PC-9 (cell line): ENCODE measurements around the gene GLCCI1. TPM values are rescaled to one million over a fixed set of nuclear protein-coding genes. Genes with fewer than 3 reads are reported as not detected.

Experiments
- BruUV-seq: library from RNA; stranded (reverse); fragments of 400-500 nt; replicated peaks from 2 replicates; lab custom pipeline; 2021; lab: Mats Ljungman, UMichigan
- CTCF ChIA-PET: fragments of 300-600 bp; sonication (Branson Sonifier 250); formaldehyde crosslinking; loops from one replicate; lab custom pipeline; 2022; ENCODE audit warnings: antibody characterized with exemption; lab: Charles Lee
- POLR2A ChIA-PET: fragments of 300-600 bp; sonication (Branson Sonifier 250); formaldehyde crosslinking; loops from one replicate; lab custom pipeline; 2022; ENCODE audit warnings: antibody characterized with exemption; ENCODE audit not compliant: unreplicated experiment; lab: Charles Lee
- DNase-seq, 2 experiments: peaks; one replicate each; pipeline versions ENCODE4 v3.0.0 to v3.0.0-alpha.2; 2015 to 2022; ENCODE audit warnings: mixed read lengths in 1 of 2
- H2AFZ ChIP-seq: fragments of 200-600 bp; sonication (generic); 2 replicates; pipeline ENCODE4 v1.8.1; 2017; ENCODE audit warnings: antibody characterized with exemption
- H3F3A ChIP-seq: fragments of 200-600 bp; sonication (generic); 2 replicates; pipeline ENCODE4 v1.8.1; 2017; ENCODE audit warnings: antibody characterized with exemption, mild to moderate bottlenecking, low read depth; ENCODE audit not compliant: insufficient read depth
- H3K27ac ChIP-seq: fragments of 200-600 bp; sonication (generic); 2 replicates; pipeline ENCODE4 v1.6.1; 2016; ENCODE audit warnings: mixed run types
- H3K27me3 ChIP-seq: fragments of 200-600 bp; sonication (generic); 2 replicates; pipeline ENCODE4 v1.6.1; 2016; ENCODE audit warnings: low read depth, mixed run types; ENCODE audit not compliant: insufficient read depth
- H3K36me3 ChIP-seq: fragments of 200-600 bp; sonication (generic); 2 replicates; pipeline ENCODE4 v1.6.1; 2016; ENCODE audit warnings: low read depth, mixed run types
- H3K4me1 ChIP-seq: fragments of 200-600 bp; sonication (generic); replicated peaks from 2 replicates; pipeline ENCODE4 v1.6.1; 2016; ENCODE audit warnings: mixed run types; ENCODE audit not compliant: insufficient read depth
- H3K4me2 ChIP-seq: fragments of 200-600 bp; sonication (generic); 2 replicates; pipeline ENCODE4 v1.6.1; 2017; ENCODE audit warnings: mixed run types
- H3K4me3 ChIP-seq: fragments of 200-600 bp; sonication (generic); 2 replicates; pipeline ENCODE4 v1.6.1; 2016; ENCODE audit warnings: mixed run types
- H3K79me2 ChIP-seq: fragments of 200-600 bp; sonication (generic); 2 replicates; pipeline ENCODE4 v1.6.1; 2017; ENCODE audit warnings: low read depth, mixed run types
- H3K9me2 ChIP-seq: fragments of 200-600 bp; sonication (generic); 2 replicates; pipeline ENCODE4 v1.8.1; 2017; ENCODE audit warnings: mild to moderate bottlenecking; ENCODE audit not compliant: insufficient read depth
- H3K9me3 ChIP-seq: fragments of 200-600 bp; sonication (generic); 2 replicates; pipeline ENCODE4 v1.8.1; 2016; ENCODE audit warnings: low read depth; ENCODE audit not compliant: insufficient read depth
- H4K20me1 ChIP-seq: fragments of 200-600 bp; sonication (generic); 2 replicates; pipeline ENCODE4 v1.8.1; 2017; ENCODE audit not compliant: insufficient read depth
- EZH2 ChIP-seq: fragments of 200-600 bp; sonication (generic); IDR thresholded peaks from 2 replicates; pipeline ENCODE4 v1.8.0; 2017; ENCODE audit warnings: antibody characterized with exemption, low read depth
- intact Hi-C: fragments of 100-400 bp; cut with micrococcal nuclease; formaldehyde crosslinking; loops from one replicate; pipeline ENCODE4 v1.10.0; 2022; ENCODE audit not compliant: unreplicated experiment
- total RNA-seq: library from RNA; stranded (reverse); gene quantifications from 2 replicates; pipeline ENCODE4 v1.2.3, GENCODE V29; 2021
- TF ChIP-seq, protein P1 (sequence below): fragments of 200-600 bp; sonication (generic); conservative IDR thresholded peaks from 2 replicates; pipeline ENCODE4 v1.6.1; 2017; ENCODE audit warnings: mixed run types, antibody characterized with exemption, mild to moderate bottlenecking, moderate library complexity

Gene GLCCI1
- total RNA-seq, 1 experiment from 2014 or later: 42.1 TPM

DNA sequence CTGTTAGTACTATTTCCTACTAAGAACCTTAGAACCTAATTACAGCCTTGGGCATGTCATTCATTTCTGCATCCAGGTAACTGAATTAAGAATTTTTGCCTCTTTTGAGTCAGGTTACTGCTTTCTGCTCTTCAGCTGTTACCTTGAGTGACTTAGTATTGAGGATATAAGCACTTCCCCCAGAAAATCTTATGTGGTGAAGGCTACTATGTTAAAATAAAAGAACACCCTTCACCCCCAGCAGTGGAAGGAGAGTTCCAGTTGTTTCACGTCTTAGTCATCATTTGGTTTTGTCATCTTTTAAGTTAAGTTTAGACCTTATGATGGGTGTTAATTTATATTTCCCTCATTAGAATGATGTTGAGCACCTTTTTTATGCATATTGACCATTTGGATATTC is 82.8 kb downstream of the GLCCI1 start:
- no peaks in the 10 kb centered on the region for H3K9me2 ChIP-seq
- intact Hi-C loops: no loop called here
- POLR2A ChIA-PET: interaction anchor here (0.6 kb wide), 1 partner anchor 15 kb away, joined by 3 read pairs; no protein-coding TSS in a partner anchor

DNA sequence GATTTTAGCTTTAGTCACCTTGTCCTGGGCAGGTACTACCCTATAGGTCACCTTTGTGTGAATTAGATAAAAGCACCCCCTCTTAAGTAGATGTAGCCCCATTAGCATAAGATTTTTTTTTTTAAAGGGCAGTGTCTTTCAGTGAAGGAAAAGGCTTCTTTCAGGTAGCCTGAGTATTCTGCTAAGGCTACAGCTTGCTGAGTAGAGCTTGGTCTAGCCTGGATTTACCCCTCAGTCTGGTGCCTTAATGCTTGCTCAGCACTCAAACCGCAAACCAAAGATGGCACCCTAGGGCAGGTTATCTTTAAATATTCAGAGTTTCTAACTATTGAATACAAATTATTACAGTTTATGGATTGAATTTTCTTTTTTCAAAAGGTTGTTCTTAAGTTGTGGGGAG is 83.4 kb downstream of the GLCCI1 start:
- H3K9me2 ChIP-seq: no peaks in the 10 kb centered on the region
- POLR2A ChIA-PET: no interaction called here
- intact Hi-C loops: no loop called here
- peaks cover 4% of the 10 kb centered on the region; the same call in 1 of the 2 replicates for H3F3A ChIP-seq
- CTCF ChIA-PET: no interaction called here
- BruUV-seq: no TSS peak
- TF ChIP-seq, protein P1, sequence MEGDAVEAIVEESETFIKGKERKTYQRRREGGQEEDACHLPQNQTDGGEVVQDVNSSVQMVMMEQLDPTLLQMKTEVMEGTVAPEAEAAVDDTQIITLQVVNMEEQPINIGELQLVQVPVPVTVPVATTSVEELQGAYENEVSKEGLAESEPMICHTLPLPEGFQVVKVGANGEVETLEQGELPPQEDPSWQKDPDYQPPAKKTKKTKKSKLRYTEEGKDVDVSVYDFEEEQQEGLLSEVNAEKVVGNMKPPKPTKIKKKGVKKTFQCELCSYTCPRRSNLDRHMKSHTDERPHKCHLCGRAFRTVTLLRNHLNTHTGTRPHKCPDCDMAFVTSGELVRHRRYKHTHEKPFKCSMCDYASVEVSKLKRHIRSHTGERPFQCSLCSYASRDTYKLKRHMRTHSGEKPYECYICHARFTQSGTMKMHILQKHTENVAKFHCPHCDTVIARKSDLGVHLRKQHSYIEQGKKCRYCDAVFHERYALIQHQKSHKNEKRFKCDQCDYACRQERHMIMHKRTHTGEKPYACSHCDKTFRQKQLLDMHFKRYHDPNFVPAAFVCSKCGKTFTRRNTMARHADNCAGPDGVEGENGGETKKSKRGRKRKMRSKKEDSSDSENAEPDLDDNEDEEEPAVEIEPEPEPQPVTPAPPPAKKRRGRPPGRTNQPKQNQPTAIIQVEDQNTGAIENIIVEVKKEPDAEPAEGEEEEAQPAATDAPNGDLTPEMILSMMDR: no peak
- TF ChIP-seq EZH2: no peak
- H3K9me3 ChIP-seq: no peaks in the 10 kb centered on the region
- H3K27ac ChIP-seq: no peak overlapping the region
- no peaks in the 10 kb centered on the region for H3K27me3 ChIP-seq
- H3K4me3 ChIP-seq: no peak overlapping the region
- H3K79me2 ChIP-seq: peaks cover 5% of the 10 kb centered on the region; the same call in 1 of the 2 replicates
- no peaks in the 10 kb centered on the region for H3K4me1 ChIP-seq
- 0 out of 2 replicates have a peak, but pooled peaks cover under 1% of the 10 kb centered on the region for H4K20me1 ChIP-seq
- H3K4me2 ChIP-seq: no peak overlapping the region
- no peak overlapping the region for H2AFZ ChIP-seq
- no peak for DNase-seq
- H3K36me3 ChIP-seq: peaks cover 28% of the 10 kb centered on the region

More for the DNA sequence above, 82.8 kb downstream of the GLCCI1 start:
- Histone ChIP-seq H3F3A (peaks cover 4% of the 10 kb centered on the region; the same call in 1 of the 2 replicates), H4K20me1 (0 out of 2 replicates have a peak, but pooled peaks cover 5% of the 10 kb centered on the region), H3K4me3 (no peak overlapping the region), H3K79me2 (peaks cover 5% of the 10 kb centered on the region; the same call in 1 of the 2 replicates), H3K9me3 (no peaks in the 10 kb centered on the region), H3K27me3 (no peaks in the 10 kb centered on the region), H2AFZ (no peak overlapping the region), H3K4me1 (no peaks in the 10 kb centered on the region), H3K4me2 (no peak overlapping the region), H3K27ac (no peak overlapping the region), H3K36me3 (peaks cover 24% of the 10 kb centered on the region)
- BruUV-seq: no TSS peak
- DNase-seq: no peak
- TF ChIP-seq EZH2: no peak
- TF ChIP-seq, protein P1: no peak
- CTCF ChIA-PET: no interaction called here

DNA sequence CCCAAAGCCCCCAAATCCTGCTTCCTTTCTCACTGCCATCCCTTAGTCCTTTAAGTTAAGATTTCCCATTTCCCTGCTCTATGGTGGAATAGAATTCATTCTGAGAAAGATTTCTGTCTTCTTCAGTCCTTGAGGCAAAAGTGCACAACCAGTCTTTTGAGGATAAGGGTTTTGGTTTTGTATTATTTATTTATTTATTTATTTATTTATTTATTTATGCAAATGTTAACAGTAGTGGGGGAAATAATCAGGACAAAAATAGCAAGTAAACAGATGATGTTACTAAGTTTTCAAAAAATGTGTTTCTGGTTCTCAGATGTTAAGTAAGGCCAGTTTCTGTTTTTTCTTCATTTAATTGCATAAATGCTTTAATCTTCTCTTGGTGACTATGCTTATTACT is 84.2 kb downstream of the GLCCI1 start:
- Histone ChIP-seq H4K20me1 (no peaks in the 10 kb centered on the region), H3K9me2 (no peaks in the 10 kb centered on the region), H2AFZ (no peak overlapping the region), H3K36me3 (peaks cover 27% of the 10 kb centered on the region), H3K4me3 (no peak overlapping the region), H3K27ac (no peak overlapping the region), H3K4me1 (no peaks in the 10 kb centered on the region), H3F3A (no peaks in the 10 kb centered on the region), H3K79me2 (peaks cover 5% of the 10 kb centered on the region; the same call in 1 of the 2 replicates), H3K9me3 (no peaks in the 10 kb centered on the region), H3K4me2 (no peak overlapping the region), H3K27me3 (no peaks in the 10 kb centered on the region)
- intact Hi-C loops: no loop called here
- CTCF ChIA-PET: no interaction called here
- POLR2A ChIA-PET: no interaction called here
- DNase-seq: no peak
- BruUV-seq: no TSS peak
- TF ChIP-seq, protein P1: no peak
- TF ChIP-seq EZH2: no peak
